Keratinocyte (primary cell): Measurements from ENCODE around the gene DDX43.

Experiments
- EZH2 ChIP-seq: IDR thresholded peaks from one replicate; pipeline ENCODE4 v1.6.1; 2012; ENCODE audit warnings: inconsistent platforms, mild to moderate bottlenecking, low read length, moderate library complexity
- TF ChIP-seq, protein P1 (sequence below), 3 experiments: IDR thresholded peaks in 1 of 3; conservative IDR thresholded peaks in 1 of 3; optimal IDR thresholded peaks in 1 of 3; 2 replicates in 2 of 3; 3 replicates in 1 of 3; pipeline versions ENCODE3 to v1.5.1; 2011; ENCODE audit warnings: low read length in 3 of 3, mild to moderate bottlenecking in 3 of 3, moderate library complexity in 2 of 3, control low read depth in 1 of 3, inconsistent platforms in 1 of 3; ENCODE audit not compliant: insufficient read depth in 2 of 3; ENCODE audit errors: extremely low read depth in 1 of 3

DNA sequence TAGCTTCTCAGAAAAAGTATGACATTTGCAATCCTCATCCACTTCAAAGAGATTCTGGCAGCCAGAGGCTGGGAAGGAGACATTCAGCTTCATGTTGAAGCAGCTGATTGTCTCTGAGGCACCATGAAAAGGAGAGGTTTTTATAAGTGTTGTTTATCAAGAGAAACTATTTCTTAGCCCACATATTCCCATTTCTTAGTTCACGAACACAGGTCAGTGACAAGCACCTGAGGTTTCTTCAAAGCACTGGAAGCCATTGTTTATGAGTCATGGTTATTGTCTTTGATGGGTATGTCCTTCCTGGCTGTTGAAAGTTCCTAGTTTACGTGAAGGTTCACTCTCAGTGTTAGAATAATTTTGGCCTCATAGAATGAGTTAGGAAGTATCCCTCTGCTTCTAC, 3.0 kb upstream of the DDX43 start:
- TF ChIP-seq, protein P1, sequence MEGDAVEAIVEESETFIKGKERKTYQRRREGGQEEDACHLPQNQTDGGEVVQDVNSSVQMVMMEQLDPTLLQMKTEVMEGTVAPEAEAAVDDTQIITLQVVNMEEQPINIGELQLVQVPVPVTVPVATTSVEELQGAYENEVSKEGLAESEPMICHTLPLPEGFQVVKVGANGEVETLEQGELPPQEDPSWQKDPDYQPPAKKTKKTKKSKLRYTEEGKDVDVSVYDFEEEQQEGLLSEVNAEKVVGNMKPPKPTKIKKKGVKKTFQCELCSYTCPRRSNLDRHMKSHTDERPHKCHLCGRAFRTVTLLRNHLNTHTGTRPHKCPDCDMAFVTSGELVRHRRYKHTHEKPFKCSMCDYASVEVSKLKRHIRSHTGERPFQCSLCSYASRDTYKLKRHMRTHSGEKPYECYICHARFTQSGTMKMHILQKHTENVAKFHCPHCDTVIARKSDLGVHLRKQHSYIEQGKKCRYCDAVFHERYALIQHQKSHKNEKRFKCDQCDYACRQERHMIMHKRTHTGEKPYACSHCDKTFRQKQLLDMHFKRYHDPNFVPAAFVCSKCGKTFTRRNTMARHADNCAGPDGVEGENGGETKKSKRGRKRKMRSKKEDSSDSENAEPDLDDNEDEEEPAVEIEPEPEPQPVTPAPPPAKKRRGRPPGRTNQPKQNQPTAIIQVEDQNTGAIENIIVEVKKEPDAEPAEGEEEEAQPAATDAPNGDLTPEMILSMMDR (optimal IDR thresholded peaks at IDR 0.05 in 1 of 3, IDR thresholded peaks at IDR 0.05 in 1 of 3, conservative IDR thresholded peaks at IDR 0.05 in 1 of 3; ENCODE audit: extremely low read depth in 1 of 3, insufficient read depth in 2 of 3, low read length in 3 of 3) = no peak
- no peak for TF ChIP-seq EZH2
